AG10803 (cell line): ENCODE data around the gene CWC27.
A peak's percentile ranks its signal among the peaks of the same experiment; 100 is the strongest.

ENCODE experiments used
- DNase-seq: peaks from one replicate; pipeline ENCODE4 v3.0.0; 2010; ENCODE audit warnings: low read depth
- H3K4me3 ChIP-seq: 2 replicates; pipeline ENCODE4 v1.5.1; 2011; ENCODE audit warnings: mild to moderate bottlenecking, low read length, control low read depth
- TF ChIP-seq, protein P1 (sequence below): conservative IDR thresholded peaks from 2 replicates; pipeline ENCODE4 v1.5.1; 2011; ENCODE audit warnings: mild to moderate bottlenecking, low read length, control low read depth, inconsistent platforms

The CWC27 gene

GRCh38 chr5:65021527-65022226 is 252.9 kb downstream of the CWC27 start:
- TF ChIP-seq, protein P1, sequence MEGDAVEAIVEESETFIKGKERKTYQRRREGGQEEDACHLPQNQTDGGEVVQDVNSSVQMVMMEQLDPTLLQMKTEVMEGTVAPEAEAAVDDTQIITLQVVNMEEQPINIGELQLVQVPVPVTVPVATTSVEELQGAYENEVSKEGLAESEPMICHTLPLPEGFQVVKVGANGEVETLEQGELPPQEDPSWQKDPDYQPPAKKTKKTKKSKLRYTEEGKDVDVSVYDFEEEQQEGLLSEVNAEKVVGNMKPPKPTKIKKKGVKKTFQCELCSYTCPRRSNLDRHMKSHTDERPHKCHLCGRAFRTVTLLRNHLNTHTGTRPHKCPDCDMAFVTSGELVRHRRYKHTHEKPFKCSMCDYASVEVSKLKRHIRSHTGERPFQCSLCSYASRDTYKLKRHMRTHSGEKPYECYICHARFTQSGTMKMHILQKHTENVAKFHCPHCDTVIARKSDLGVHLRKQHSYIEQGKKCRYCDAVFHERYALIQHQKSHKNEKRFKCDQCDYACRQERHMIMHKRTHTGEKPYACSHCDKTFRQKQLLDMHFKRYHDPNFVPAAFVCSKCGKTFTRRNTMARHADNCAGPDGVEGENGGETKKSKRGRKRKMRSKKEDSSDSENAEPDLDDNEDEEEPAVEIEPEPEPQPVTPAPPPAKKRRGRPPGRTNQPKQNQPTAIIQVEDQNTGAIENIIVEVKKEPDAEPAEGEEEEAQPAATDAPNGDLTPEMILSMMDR: no peak
- no peak for DNase-seq
- no peak overlapping the region for H3K4me3 ChIP-seq

GRCh38 chr5:65022932-65023331 is 254.2 kb downstream of the CWC27 start:
- TF ChIP-seq, protein P1: no peak
- H3K4me3 ChIP-seq: no peak overlapping the region
- DNase-seq: no peak

GRCh38 chr5:65024681-65025080 is 256.0 kb downstream of the CWC27 start:
- H3K4me3 ChIP-seq: no peak overlapping the region
- no peak for DNase-seq
- TF ChIP-seq, protein P1: no peak

GRCh38 chr5:65026816-65027548 is 258.3 kb downstream of the CWC27 start:
- H3K4me3 ChIP-seq: no peak overlapping the region
- DNase-seq: no peak
- TF ChIP-seq, protein P1: no peak

DNA sequence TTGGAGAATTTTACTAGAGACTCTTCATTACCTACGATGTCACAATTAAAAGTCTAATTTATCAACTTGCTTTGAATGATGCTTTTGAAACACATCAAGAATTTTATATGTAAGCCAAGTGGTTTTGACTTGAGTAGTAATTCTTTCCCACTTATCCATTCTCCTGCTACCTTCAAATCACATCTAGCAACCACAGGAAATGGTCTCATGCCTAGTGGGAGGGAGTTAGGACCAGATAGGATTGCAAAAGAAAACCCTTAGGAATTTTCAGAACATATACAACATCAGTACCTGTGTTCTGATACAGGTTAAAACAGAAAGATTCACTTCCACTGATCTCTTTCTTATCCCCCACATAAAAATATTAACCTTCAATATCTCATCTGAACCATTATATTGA is 260.4 kb downstream of the CWC27 start:
- no peak for DNase-seq
- TF ChIP-seq, protein P1: no peak
- no peak overlapping the region for H3K4me3 ChIP-seq

- TF ChIP-seq, protein P1: no peak
- no peak for DNase-seq
- no peak overlapping the region for H3K4me3 ChIP-seq
These were observed 261.3 kb downstream of the CWC27 start for GRCh38 chr5:65030056-65030455.

DNA sequence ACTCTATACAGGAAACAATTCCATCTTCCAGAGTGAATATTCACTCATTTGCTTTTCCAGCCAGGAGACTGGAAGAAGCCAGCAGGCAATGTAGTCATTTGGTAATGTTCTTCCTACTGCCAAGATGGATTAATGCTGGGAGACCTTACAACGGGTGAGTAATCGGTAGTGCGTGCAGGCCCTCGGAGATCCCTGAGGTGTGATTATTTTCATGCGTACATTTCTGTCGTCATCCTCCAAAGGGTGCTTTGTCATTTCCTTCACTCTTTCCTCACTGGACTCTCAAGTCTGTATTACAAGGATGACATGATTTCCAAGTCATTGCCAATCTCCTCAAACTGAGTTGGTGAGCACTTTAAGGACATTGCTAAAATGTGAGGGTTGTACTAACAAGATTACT is 263.5 kb downstream of the CWC27 start:
- TF ChIP-seq, protein P1: no peak
- no peak overlapping the region for H3K4me3 ChIP-seq
- peak; percentile 94 for DNase-seq
